Left renal pelvis (tissue), 4 donors: ENCODE data around the gene VIT. TPM values are rescaled to one million over a fixed set of nuclear protein-coding genes. Genes with fewer than 3 reads are reported as not detected.

Experiments used
- DNase-seq, 4 donors: peaks; one replicate each; pipeline ENCODE4 v3.0.0-alpha.2; 2013; ENCODE audit warnings: low read depth in 4 of 4, low spot score in 3 of 4
- polyA plus RNA-seq, 4 donors: library from polyadenylated mRNA; unstranded; fragments of 120-200 nt; gene quantifications; one replicate each; pipeline ENCODE4 v1.2.1, GENCODE V29; 2013; ENCODE audit not compliant: insufficient read length in 4 of 4

Gene VIT
- polyA plus RNA-seq, 4 donors: 0.09 to 4.6 (median 0.20) TPM; not detected in 1

- DNase-seq: no peak
Observed at GRCh38 chr2:36708041-36708741, 11.7 kb downstream of the VIT start.

GRCh38 chr2:36710858-36711515, 14.5 kb downstream of the VIT start:
- no peak for DNase-seq

GRCh38 chr2:36711741-36712314, 15.3 kb downstream of the VIT start:
- no peak for DNase-seq

GRCh38 chr2:36713310-36713709, 16.8 kb downstream of the VIT start:
- DNase-seq: no peak

- no peak for DNase-seq
Observed at GRCh38 chr2:36716111-36716510, 19.6 kb downstream of the VIT start.

GRCh38 chr2:36717603-36718266, 21.2 kb downstream of the VIT start:
- no peak for DNase-seq

GRCh38 chr2:36727550-36727949, 31.0 kb downstream of the VIT start:
- no peak for DNase-seq

- DNase-seq: no peak
Observed at GRCh38 chr2:36729067-36729466, 32.6 kb downstream of the VIT start.

- no peak for DNase-seq
Observed at GRCh38 chr2:36731941-36732672, 35.6 kb downstream of the VIT start.

GRCh38 chr2:36732673-36733036, 36.1 kb downstream of the VIT start:
- DNase-seq: no peak

- no peak for DNase-seq
Observed at GRCh38 chr2:36733215-36733614, 36.7 kb downstream of the VIT start.

- DNase-seq: no peak
Observed at GRCh38 chr2:36734304-36734703, 37.8 kb downstream of the VIT start.

- DNase-seq: no peak
Observed at GRCh38 chr2:36737131-36737750, 40.7 kb downstream of the VIT start.

GRCh38 chr2:36740061-36740460, 43.6 kb downstream of the VIT start:
- DNase-seq: no peak

- DNase-seq: no peak
Observed at GRCh38 chr2:36741188-36741837, 44.8 kb downstream of the VIT start.

GRCh38 chr2:36743954-36744353, 47.4 kb downstream of the VIT start:
- DNase-seq: no peak

GRCh38 chr2:36748166-36748565, 51.7 kb downstream of the VIT start:
- no peak for DNase-seq

- DNase-seq: no peak
Observed at GRCh38 chr2:36750101-36750500, 53.6 kb downstream of the VIT start.

- no peak for DNase-seq
Observed at GRCh38 chr2:36753706-36754221, 57.3 kb downstream of the VIT start.

GRCh38 chr2:36754578-36754977, 58.1 kb downstream of the VIT start:
- DNase-seq: no peak
